VCaP (cell line): ENCODE data around the gene PLCG2.

Source experiments
- H3K27ac ChIP-seq: fragments of 450-650 bp; 2 replicates; pipeline ENCODE4 v1.5.1; 2017
- TF ChIP-seq, protein P1 (sequence below): fragments of 450-650 bp; conservative IDR thresholded peaks from 2 replicates; pipeline ENCODE4 v1.5.1; 2017; ENCODE audit warnings: mild to moderate bottlenecking, moderate library complexity

The PLCG2 gene

DNA sequence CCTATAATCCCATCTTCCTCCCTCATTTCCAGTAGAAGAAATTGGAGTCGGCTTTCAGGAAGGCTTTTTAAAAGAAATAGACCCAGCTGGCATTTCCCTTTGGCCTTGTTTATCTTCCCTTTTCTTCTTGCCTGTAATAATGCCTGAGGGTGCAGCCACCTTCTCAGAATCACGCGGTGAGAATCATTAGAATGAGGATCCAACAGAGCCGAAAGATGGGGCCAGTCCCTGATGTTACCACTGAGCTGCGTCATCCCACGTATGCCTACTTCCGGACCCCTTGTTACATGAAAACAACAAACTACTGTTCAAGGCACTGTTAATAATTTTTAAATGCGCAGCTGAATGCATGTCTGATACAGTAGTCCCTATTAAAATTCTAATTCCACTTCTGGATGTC lies 208.0 kb downstream of the PLCG2 start:
- TF ChIP-seq, protein P1, sequence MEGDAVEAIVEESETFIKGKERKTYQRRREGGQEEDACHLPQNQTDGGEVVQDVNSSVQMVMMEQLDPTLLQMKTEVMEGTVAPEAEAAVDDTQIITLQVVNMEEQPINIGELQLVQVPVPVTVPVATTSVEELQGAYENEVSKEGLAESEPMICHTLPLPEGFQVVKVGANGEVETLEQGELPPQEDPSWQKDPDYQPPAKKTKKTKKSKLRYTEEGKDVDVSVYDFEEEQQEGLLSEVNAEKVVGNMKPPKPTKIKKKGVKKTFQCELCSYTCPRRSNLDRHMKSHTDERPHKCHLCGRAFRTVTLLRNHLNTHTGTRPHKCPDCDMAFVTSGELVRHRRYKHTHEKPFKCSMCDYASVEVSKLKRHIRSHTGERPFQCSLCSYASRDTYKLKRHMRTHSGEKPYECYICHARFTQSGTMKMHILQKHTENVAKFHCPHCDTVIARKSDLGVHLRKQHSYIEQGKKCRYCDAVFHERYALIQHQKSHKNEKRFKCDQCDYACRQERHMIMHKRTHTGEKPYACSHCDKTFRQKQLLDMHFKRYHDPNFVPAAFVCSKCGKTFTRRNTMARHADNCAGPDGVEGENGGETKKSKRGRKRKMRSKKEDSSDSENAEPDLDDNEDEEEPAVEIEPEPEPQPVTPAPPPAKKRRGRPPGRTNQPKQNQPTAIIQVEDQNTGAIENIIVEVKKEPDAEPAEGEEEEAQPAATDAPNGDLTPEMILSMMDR: no peak
- no peak overlapping the region for H3K27ac ChIP-seq

DNA sequence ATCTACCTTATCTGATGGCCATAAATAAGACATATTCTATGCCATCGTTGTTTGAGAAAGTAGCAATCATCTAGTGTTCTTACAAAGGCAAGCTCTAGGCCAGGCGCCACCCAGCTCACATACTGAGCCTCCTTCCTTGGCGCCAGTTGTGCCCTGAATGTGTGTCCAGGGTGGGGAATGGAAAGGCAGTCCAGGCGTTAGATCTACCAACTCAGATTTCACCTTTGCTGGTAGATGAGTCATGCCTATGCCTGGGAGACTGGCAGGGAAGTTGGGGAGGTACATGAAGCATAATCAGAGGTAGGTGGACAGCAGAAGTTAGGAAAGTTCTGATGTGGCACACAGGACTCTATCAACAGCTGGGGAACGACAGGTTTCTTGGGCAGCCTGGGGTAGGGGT lies 208.6 kb downstream of the PLCG2 start:
- TF ChIP-seq, protein P1: no peak
- H3K27ac ChIP-seq: no peak overlapping the region

DNA sequence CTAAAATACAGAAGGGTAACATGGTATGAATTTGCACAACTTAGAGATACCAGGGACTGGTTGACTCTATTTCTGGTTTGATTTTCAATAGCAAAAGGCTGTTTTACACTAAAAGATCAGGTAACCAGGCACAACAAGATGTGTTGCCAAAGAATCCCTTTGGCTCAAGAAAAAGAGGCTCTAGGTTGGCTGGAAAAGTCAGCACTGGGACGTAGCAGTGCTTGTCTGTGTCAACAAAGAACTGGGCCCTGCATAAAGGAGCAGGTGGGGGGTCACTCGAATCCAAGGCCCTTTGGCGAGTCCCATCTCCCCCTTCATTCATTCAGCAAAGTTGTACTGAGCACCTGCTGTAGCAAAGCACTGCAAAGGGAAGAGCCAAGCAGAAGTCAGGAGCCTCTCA lies 213.8 kb downstream of the PLCG2 start:
- TF ChIP-seq, protein P1: no peak

DNA sequence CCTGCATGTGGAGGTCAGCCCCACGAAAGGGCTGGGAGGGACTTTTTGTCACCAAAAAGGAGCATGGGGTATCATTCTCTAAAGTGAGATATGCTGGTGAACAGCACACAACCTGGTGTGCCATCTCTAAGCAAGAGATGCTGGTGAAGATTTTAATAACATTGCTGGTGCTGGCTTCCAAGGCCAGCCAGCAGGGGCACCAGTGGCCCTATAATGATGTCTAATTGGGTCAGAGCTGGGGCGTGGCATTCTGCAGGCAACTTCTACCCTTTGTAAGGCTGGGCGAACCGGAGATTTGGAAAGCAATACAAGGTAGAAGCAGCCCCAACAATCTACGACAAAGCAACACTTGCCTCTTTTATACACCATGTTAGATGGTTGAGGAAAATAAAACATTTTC lies 215.4 kb downstream of the PLCG2 start:
- TF ChIP-seq, protein P1: no peak
- H3K27ac ChIP-seq: no peak overlapping the region

More for the DNA sequence above, 213.8 kb downstream of the PLCG2 start:
- no peak overlapping the region for H3K27ac ChIP-seq

DNA sequence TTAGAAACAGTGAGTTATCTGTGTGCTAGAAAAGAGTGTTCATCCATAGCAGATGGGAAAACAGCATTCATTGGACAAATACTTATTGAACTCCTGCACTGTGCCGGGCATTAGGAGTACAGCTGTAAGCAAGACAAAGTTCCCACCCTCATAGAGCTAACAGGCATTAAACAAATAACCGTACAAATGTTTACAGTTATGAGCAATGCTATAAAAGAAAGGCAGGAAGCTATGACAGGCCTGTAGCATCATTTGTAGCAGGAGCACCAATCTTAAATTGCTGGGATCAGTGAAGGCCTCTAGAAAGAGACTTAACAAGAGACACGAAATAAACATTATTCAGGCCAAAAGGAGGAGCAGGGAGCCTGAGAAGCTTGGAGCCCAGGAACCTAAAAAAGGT lies 216.6 kb downstream of the PLCG2 start:
- H3K27ac ChIP-seq: peak overlapping the region; percentile 21; the same call in 1 of the 2 replicates
- TF ChIP-seq, protein P1: no peak

DNA sequence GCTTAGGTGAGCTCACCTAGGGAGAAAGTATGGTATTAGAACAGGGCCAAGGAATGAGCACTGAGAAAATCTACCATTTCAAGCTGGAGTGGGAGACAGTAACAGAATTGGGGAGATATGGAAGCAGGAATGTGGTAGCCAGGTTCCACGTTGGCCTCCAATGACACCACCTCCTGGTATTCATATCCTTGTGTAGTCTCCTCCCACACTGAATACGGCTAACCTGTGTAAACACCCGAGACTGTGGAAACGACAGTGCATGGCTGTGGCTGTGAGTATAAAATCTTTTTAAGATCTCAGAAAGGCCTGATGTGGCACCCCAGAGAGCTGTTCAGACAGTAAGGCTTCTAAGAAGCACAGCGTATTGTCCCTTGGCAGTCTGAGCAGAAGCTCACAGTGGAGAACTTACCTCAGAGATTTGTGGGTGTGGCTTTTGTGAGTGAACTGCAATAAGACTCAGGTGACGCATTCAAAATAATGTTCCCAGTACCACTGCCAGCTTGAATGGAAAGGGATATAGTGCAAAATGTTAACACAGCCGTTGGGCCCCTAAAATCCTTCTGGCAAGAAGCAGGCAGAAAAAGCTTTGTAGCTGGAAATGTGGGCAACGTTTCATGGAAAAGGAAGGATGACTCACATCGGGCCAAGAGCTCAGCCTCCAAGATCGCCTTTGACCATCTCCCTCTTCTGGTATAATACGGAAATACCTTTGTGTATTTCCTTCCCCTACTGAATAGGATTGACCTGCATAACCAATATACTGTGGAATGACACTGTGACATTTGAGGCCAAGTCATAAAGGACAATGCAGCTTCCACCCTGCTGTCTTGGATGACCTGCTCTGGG lies 217.8 kb downstream of the PLCG2 start:
- TF ChIP-seq, protein P1: peak; percentile 55
- no peak overlapping the region for H3K27ac ChIP-seq

DNA sequence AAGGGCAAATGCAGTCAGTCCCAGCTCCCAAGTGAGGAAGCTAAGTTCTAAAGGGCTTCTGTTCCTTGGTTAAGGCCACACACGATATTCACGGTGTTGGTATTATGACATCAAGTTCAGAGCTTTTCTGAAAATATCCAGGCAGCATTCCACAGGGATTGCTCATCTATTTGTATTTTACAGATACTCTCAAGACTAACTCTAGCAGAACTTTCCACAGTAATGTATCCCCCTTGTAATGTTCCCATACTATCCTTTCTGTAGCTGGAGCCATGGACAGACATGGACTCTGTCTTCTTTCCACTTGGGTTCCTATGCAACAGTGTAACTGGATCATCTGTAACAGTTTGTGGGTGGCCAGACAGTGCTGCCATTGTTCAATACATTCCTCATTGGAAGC lies 218.6 kb downstream of the PLCG2 start:
- TF ChIP-seq, protein P1: no peak
- no peak overlapping the region for H3K27ac ChIP-seq
